RWPE2 (cell line): ENCODE measurements around the gene PNKD.

Source experiments
- ATAC-seq: fragments of 200-7000 bp; cut with Tn5 transposase; 3 replicates; pipeline ENCODE4 v1.9.1; 2021; ENCODE audit warnings: low read depth
- DNase-seq: peaks from one replicate; pipeline ENCODE4 v3.0.0-alpha.2; 2020; ENCODE audit warnings: low spot score
- H3K27ac ChIP-seq: fragments of 450-650 bp; 2 replicates; pipeline ENCODE4 v1.5.1; 2017; ENCODE audit warnings: mild to moderate bottlenecking; ENCODE audit not compliant: poor library complexity, severe bottlenecking
- H3K27me3 ChIP-seq: fragments of 250-450 bp; sonication (Bioruptor Pico); 2 replicates; pipeline ENCODE4 v1.5.1; 2021; ENCODE audit warnings: mild to moderate bottlenecking, moderate library complexity; ENCODE audit not compliant: insufficient read depth, poor library complexity, severe bottlenecking
- H3K36me3 ChIP-seq: fragments of 250-450 bp; sonication (Bioruptor Pico); 2 replicates; pipeline ENCODE4 v1.5.1; 2020; ENCODE audit warnings: low read depth, mild to moderate bottlenecking, moderate library complexity
- H3K4me1 ChIP-seq: fragments of 250-450 bp; sonication (Bioruptor Pico); 2 replicates; pipeline ENCODE4 v1.5.1; 2021; ENCODE audit warnings: mild to moderate bottlenecking, moderate library complexity; ENCODE audit not compliant: insufficient read depth, poor library complexity, severe bottlenecking
- H3K4me3 ChIP-seq: fragments of 250-450 bp; sonication (Bioruptor Pico); 2 replicates; pipeline ENCODE4 v1.5.1; 2021; ENCODE audit warnings: mild to moderate bottlenecking, moderate library complexity; ENCODE audit not compliant: severe bottlenecking
- H3K9me3 ChIP-seq: fragments of 250-450 bp; sonication (Bioruptor Pico); 2 replicates; pipeline ENCODE4 v1.5.1; 2021; ENCODE audit warnings: mild to moderate bottlenecking, moderate library complexity; ENCODE audit not compliant: severe bottlenecking
- TF ChIP-seq, protein P1 (sequence below): fragments of 450-650 bp; IDR thresholded peaks from one replicate; pipeline ENCODE4 v1.5.1; 2017; ENCODE audit warnings: mild to moderate bottlenecking, moderate library complexity; ENCODE audit not compliant: poor library complexity, severe bottlenecking

The PNKD gene

DNA sequence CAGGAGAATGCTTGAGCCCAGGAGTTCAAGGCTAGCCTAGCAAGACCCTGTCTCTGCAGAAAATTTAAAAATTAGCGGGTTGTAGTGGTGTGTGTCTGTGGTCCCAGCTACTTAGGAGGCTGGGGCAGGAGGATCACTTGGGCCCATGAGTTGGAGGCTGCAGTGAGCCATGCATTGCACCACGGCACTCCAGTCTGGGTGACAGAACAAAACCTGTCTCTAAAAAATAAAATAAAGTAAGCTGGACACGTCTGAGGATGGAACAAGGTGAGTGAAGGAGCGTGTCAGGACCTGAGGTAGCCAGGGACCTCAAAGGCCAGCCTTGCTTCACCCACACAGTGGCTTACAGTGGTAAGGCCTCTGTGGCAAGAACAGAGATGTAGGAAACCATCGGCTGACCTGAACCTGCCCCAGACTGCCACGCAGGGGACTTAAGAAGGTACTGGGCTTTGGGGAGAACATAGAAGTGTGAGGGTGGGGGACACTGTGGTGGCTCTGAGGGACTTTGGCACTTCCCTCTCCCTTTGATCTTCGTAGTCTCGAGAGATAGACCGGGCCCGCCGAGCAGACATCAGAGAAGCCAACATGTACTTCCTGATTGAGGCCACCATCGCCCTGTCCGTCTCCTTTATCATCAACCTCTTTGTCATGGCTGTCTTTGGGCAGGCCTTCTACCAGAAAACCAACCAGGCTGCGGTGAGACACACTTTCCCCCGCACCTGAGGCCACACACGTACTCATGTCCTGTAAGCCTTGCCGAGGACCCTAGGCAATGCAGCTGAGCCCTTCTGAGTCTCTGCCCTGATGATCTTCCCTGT, 119.2 kb downstream of the PNKD start:
- H3K36me3 ChIP-seq, result no peaks in the 10 kb centered on the region
- H3K27ac ChIP-seq, result no peak overlapping the region
- H3K4me1 ChIP-seq, result peaks cover 3% of the 10 kb centered on the region
- H3K9me3 ChIP-seq, result no peaks in the 10 kb centered on the region
- no peak for DNase-seq
- ATAC-seq, result no peak
- H3K4me3 ChIP-seq, result no peak overlapping the region
- no peaks in the 10 kb centered on the region for H3K27me3 ChIP-seq
- TF ChIP-seq, protein P1, sequence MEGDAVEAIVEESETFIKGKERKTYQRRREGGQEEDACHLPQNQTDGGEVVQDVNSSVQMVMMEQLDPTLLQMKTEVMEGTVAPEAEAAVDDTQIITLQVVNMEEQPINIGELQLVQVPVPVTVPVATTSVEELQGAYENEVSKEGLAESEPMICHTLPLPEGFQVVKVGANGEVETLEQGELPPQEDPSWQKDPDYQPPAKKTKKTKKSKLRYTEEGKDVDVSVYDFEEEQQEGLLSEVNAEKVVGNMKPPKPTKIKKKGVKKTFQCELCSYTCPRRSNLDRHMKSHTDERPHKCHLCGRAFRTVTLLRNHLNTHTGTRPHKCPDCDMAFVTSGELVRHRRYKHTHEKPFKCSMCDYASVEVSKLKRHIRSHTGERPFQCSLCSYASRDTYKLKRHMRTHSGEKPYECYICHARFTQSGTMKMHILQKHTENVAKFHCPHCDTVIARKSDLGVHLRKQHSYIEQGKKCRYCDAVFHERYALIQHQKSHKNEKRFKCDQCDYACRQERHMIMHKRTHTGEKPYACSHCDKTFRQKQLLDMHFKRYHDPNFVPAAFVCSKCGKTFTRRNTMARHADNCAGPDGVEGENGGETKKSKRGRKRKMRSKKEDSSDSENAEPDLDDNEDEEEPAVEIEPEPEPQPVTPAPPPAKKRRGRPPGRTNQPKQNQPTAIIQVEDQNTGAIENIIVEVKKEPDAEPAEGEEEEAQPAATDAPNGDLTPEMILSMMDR, result no peak

DNA sequence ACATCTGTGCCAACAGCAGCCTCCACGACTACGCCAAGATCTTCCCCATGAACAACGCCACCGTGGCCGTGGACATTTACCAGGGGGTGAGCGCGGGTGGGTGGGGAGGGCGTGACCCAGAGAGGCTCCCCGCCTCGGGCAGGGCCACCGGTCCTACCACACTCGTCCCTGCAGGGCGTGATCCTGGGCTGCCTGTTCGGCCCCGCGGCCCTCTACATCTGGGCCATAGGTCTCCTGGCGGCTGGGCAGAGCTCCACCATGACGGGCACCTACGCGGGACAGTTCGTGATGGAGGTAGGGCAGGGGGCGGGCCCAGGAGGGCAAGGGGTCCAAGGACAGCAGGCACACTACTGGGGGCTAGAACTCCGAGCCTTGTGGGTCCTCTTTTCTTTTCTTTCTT, 120.9 kb downstream of the PNKD start:
- ATAC-seq (no peak), DNase-seq (no peak)
- TF ChIP-seq, protein P1, result no peak
- Histone ChIP-seq H3K36me3 (no peaks in the 10 kb centered on the region), H3K4me3 (no peak overlapping the region), H3K9me3 (no peaks in the 10 kb centered on the region), H3K27me3 (no peaks in the 10 kb centered on the region), H3K4me1 (peaks cover 3% of the 10 kb centered on the region), H3K27ac (no peak overlapping the region)

DNA sequence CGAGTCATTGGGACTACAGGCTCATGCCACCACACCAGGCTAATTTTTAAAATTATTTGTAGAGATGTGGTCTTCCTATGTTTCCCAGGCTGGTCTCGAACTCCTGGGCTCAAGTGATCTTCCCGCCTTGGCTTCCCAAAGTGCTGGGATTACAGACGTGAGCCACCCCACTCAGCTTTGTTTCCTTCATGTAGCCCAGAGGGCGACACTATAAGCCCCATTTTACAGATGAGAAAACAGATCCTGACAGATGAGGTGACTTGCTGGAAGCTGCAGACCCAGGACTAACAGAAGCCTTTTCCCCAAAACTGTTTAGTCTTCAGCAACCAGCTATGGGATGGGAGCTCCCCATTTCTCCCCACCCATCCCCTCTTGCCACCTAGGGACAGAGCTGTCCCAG, 122.1 kb downstream of the PNKD start:
- H3K27ac ChIP-seq, result no peak overlapping the region
- no peak for DNase-seq
- no peaks in the 10 kb centered on the region for H3K9me3 ChIP-seq
- no peaks in the 10 kb centered on the region for H3K27me3 ChIP-seq
- ATAC-seq, result no peak
- H3K4me1 ChIP-seq, result peaks cover 2% of the 10 kb centered on the region
- H3K4me3 ChIP-seq, result no peak overlapping the region
- TF ChIP-seq, protein P1, result no peak
- H3K36me3 ChIP-seq, result no peaks in the 10 kb centered on the region

DNA sequence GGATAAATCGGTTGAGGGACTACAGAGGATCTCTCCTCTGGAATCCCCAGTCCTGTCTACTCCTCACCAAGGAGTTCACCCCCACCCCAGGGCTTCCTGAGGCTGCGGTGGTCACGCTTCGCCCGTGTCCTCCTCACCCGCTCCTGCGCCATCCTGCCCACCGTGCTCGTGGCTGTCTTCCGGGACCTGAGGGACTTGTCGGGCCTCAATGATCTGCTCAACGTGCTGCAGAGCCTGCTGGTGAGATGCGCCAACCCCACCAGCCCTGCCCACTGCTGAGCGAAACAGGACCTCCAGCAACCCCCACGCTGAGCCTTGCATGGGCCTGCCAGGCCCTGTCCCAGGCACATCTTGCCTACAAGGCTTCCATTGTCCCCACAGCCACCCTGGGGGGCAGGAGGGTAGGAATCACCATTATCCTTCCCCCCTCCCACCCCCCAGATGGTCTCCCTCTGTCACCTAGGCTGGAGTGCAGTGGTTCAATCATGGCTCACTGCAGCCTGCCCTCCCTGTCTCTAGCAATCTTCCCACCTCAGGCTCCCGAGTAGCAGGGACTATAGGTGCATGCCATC, 122.7 kb downstream of the PNKD start:
- TF ChIP-seq, protein P1, result no peak
- no peaks in the 10 kb centered on the region for H3K27me3 ChIP-seq
- H3K27ac ChIP-seq, result no peak overlapping the region
- no peak overlapping the region for H3K4me3 ChIP-seq
- ATAC-seq, result no peak
- H3K36me3 ChIP-seq, result no peaks in the 10 kb centered on the region
- H3K4me1 ChIP-seq, result no peaks in the 10 kb centered on the region
- DNase-seq, result no peak
- no peaks in the 10 kb centered on the region for H3K9me3 ChIP-seq

DNA sequence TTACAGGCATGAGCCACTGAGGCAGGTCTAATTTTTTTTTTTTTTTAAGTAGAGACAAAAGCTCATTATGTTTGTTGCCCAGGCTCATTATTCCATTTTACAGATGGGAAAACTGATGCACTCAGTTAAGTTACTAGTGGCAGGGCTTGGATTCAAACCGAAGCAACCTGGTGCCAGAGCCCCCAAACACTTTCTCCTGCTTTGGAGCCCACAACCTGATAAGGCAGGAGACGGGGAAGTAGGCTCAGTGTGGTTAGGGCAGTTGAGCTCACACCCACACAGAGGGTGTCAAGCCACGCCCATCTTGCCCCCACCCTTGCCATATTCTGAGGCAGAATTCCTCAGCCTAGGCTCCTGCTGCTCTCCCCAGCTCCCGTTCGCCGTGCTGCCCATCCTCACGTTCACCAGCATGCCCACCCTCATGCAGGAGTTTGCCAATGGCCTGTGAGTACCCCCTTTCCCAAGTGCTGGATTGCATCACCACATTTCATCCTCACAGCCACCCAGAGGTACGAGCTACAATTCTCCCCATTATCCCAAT, 123.5 kb downstream of the PNKD start:
- Histone ChIP-seq H3K27ac (no peak overlapping the region), H3K36me3 (no peaks in the 10 kb centered on the region), H3K4me3 (no peak overlapping the region), H3K27me3 (no peaks in the 10 kb centered on the region), H3K4me1 (no peaks in the 10 kb centered on the region), H3K9me3 (no peaks in the 10 kb centered on the region)
- DNase-seq (no peak), ATAC-seq (no peak)
- TF ChIP-seq, protein P1, result no peak
